Body of pancreas (tissue), 4 donors: ENCODE measurements around the gene THADA. TPM values are rescaled to one million over a fixed set of nuclear protein-coding genes. Genes with fewer than 3 reads are reported as not detected.

Source experiments
- ATAC-seq: fragments of 150-250 bp; one replicate; pipeline ENCODE4 v1.9.1; 2016
- DNase-seq, 4 donors: peaks; one replicate each; pipeline ENCODE4 v3.0.0-alpha.2; 2019
- H3K27ac ChIP-seq, 4 donors: fragments of 200-600 bp; sonication (generic); 1 replicate in 3 of 4; 2 replicates in 1 of 4; pipeline versions ENCODE4 v1.5.1 to v1.6.1; 2016 to 2019; ENCODE audit warnings: mild to moderate bottlenecking in 1 of 4, mixed read lengths in 1 of 4, moderate library complexity in 1 of 4
- H3K27me3 ChIP-seq, 2 donors: fragments of 200-600 bp; sonication (generic); one replicate each; pipeline ENCODE4 v1.6.0; 2016; ENCODE audit warnings: mild to moderate bottlenecking in 1 of 2
- H3K36me3 ChIP-seq, 2 donors: fragments of 200-600 bp; sonication (generic); replicated peaks in 1 of 2; 2 replicates each; pipeline ENCODE4 v1.5.1; 2016; ENCODE audit warnings: low read depth in 2 of 2; ENCODE audit not compliant: insufficient read depth in 1 of 2
- H3K4me1 ChIP-seq: fragments of 200-600 bp; sonication (generic); one replicate; pipeline ENCODE4 v1.6.0; 2016
- H3K4me3 ChIP-seq, 2 donors: fragments of 200-600 bp; sonication (generic); 1 replicate in 1 of 2; 2 replicates in 1 of 2; pipeline ENCODE4 v1.5.1; 2016 to 2019
- H3K9me3 ChIP-seq, 3 donors: fragments of 200-600 bp; sonication (generic); 1 replicate in 2 of 3; 2 replicates in 1 of 3; pipeline ENCODE4 v1.5.1; 2016
- CTCF ChIP-seq, 7 experiments: fragments of 450-650 bp in 4 of 7; fragments of 200-600 bp in 3 of 7; sonication (generic) in 3 of 7; IDR thresholded peaks; one replicate each; pipeline ENCODE4 v1.5.1; 2016 to 2019; ENCODE audit warnings: antibody characterized with exemption in 7 of 7
- POLR2A ChIP-seq, 3 donors: fragments of 450-650 bp; IDR thresholded peaks; one replicate each; pipeline ENCODE4 v1.6.1; 2016; ENCODE audit warnings: antibody characterized with exemption in 3 of 3, mild to moderate bottlenecking in 2 of 3
- WGBS, 2 donors: methylation state at CpG; one replicate each; pipeline ENCODE4 v1.1.5; 2017; 5-methylcytosine and 5-hydroxymethylcytosine counted together
- intact Hi-C: fragments of 100-400 bp; cut with DNase I; formaldehyde crosslinking; loops from one replicate; pipeline ENCODE4 v1.15.1; 2023
- total RNA-seq, 2 donors: library from RNA; depleted of rRNA; stranded (reverse); fragments of >200 nt; gene quantifications; one replicate each; pipeline ENCODE4 v1.1.0, GENCODE V29; 2016

The THADA gene
- total RNA-seq, 2 donors from 2014 or later: 27.5 to 41.9 TPM

- peak overlapping the region in 1 of 4 donors; percentile 16 for H3K27ac ChIP-seq
- H3K27me3 ChIP-seq: no peaks in the 10 kb centered on the region
- H3K36me3 ChIP-seq: no peaks in the 10 kb centered on the region
- H3K4me1 ChIP-seq: peaks cover 10% of the 10 kb centered on the region
- intact Hi-C loops: no loop called here
- H3K4me3 ChIP-seq: no peak overlapping the region
- DNase-seq (peak in 1 of 4 donors; percentile 16), ATAC-seq (peak; percentile 67)
- H3K9me3 ChIP-seq: no peaks in the 10 kb centered on the region
- no peak for TF ChIP-seq POLR2A (IDR thresholded peaks at IDR 0.05)
- TF ChIP-seq CTCF (IDR thresholded peaks at IDR 0.05): peak; percentile 22 to 81 (median 68)
Measured at GRCh38 chr2:43484323-43484930, 111.4 kb downstream of the THADA start.

GRCh38 chr2:43482961-43483360, 112.9 kb downstream of the THADA start:
- Histone ChIP-seq H3K36me3 (no peaks in the 10 kb centered on the region), H3K9me3 (no peaks in the 10 kb centered on the region), H3K27ac (peak overlapping the region in 1 of 4 donors; percentile 35), H3K4me1 (peaks cover 10% of the 10 kb centered on the region), H3K4me3 (no peak overlapping the region), H3K27me3 (no peaks in the 10 kb centered on the region)
- WGBS, 2 donors: 33 to 42% methylated on average over 4 of the region's 4 CpGs
- TF ChIP-seq CTCF (IDR thresholded peaks at IDR 0.05) (no peak), POLR2A (IDR thresholded peaks at IDR 0.05) (no peak)
- peak; percentile 33 for ATAC-seq
- DNase-seq: peak in 1 of 4 donors; percentile 46
- intact Hi-C loops: no loop called here

- H3K4me1 ChIP-seq: peaks cover 10% of the 10 kb centered on the region
- DNase-seq (no peak), ATAC-seq (no peak)
- H3K9me3 ChIP-seq: no peaks in the 10 kb centered on the region
- no peak overlapping the region for H3K27ac ChIP-seq
- WGBS, 2 donors: 89 to 95% methylated on average over 4 of the region's 4 CpGs
- H3K4me3 ChIP-seq: no peak overlapping the region
- intact Hi-C loops: no loop called here
- no peaks in the 10 kb centered on the region for H3K36me3 ChIP-seq
- no peaks in the 10 kb centered on the region for H3K27me3 ChIP-seq
- no peak for TF ChIP-seq CTCF (IDR thresholded peaks at IDR 0.05)
Measured at GRCh38 chr2:43481927-43482542, 113.8 kb downstream of the THADA start.

- H3K36me3 ChIP-seq: no peaks in the 10 kb centered on the region
- H3K4me3 ChIP-seq: no peak overlapping the region
- ATAC-seq (no peak), DNase-seq (no peak)
- intact Hi-C loops: no loop called here
- no peak for TF ChIP-seq POLR2A (IDR thresholded peaks at IDR 0.05)
- no peak for TF ChIP-seq CTCF (IDR thresholded peaks at IDR 0.05)
- 94 to 95% methylated on average over 3 of the region's 3 CpGs for WGBS, 2 donors
- H3K9me3 ChIP-seq: no peaks in the 10 kb centered on the region
- H3K4me1 ChIP-seq: peaks cover 10% of the 10 kb centered on the region
- H3K27me3 ChIP-seq: no peaks in the 10 kb centered on the region
- no peak overlapping the region for H3K27ac ChIP-seq
Measured at GRCh38 chr2:43480874-43481273, 115.0 kb downstream of the THADA start.
